GM19239 (cell line): ENCODE measurements around the gene SCART1.
"Not testable (repeated sequence)": the region's sequence is repeated elsewhere in the genome, so short reads cannot be mapped to it uniquely, and the experiment has no call there.

ENCODE experiments used
- DNase-seq: peaks from one replicate; pipeline ENCODE4 v3.0.0; 2011; ENCODE audit warnings: low spot score; ENCODE audit not compliant: insufficient read length
- FAIRE-seq: peaks from 2 replicates; lab custom pipeline; 2011; peaks lifted over from hg19 to GRCh38; lab: Jason Lieb, UNC

The SCART1 gene

DNA sequence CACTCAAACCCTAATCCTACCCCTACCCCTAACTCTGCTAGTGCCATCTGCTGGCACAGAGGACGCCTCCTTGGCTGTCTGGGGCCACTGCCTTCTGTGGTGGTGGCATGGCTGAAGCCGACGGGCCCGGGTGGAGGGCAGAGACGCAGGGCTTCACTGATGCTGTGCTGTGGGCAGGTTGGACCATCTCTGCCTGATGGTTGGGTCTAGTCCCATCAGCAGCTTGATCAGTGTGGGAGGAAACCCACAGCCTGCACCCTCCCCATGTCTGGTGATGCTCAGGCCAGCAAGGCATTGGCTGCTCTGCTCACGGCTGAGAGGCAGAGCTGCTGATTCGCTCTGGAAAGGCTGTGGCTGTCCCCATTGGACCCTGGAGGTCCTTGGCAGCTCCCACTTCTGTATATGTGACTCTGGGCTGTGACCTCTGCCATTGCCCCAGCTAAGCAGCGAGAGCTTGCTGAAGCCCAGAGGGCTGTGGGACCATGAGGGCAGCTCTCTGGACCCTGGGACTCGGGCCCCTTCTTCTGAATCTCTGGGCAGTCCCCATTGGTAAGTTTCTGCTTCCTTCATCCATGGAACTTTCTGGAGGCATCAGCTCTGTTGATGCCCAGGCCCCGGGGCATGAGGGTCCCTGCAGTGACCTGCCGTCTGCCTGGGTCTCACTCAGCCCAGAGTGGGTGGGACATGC, at the start of gene SCART1:
TSS of gene SCART1 (plus strand) at position 430 of the 688 bp plus-strand sequence. CDS start at position 483, 53 bp downstream.
- DNase-seq (no peak), FAIRE-seq (no peak)

- no peak for DNase-seq
- FAIRE-seq = peak; percentile 68
These were observed 48.5 kb upstream of the SCART1 start for GRCh38 chr10:133405272-133405671.

DNA sequence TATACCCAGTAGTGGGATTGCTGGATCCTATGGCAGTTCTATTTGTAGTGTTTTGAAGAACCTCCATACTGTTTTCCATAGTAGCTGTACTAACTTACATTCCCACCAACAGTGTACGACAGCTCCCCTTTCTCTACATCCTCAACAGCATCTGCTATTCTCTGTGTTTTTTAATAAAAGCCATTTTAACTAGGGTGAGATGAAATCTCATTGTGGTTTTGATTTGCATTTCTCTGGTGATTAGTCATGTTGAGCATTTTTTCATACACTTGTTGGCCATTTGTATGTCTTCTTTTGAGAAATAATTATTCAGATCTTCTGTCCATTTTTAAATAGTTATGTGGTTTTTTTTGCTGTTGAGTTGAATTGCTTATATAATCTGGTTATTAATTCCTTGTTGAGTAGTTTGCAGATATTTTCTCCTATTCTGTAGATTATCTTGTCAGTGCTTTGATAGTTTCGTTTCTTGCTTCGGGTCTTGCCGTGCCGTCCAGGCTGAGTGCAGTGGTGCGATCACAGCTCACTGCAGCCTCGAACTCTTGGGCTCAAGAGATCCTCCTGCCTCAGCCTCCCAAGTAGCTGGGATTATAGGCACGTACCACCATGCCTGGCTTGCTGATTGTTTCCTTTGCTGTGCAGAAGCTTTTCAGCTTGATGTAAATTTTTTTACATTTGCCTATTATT, 47.8 kb upstream of the SCART1 start:
- DNase-seq = no peak
- FAIRE-seq = peak; percentile 54

GRCh38 chr10:133411523-133412380, 42.0 kb upstream of the SCART1 start:
- FAIRE-seq = no peak
- DNase-seq = no peak

- DNase-seq (no peak), FAIRE-seq (no peak)
These were observed 41.4 kb upstream of the SCART1 start for GRCh38 chr10:133412381-133412711.

- not testable (repeated sequence) for FAIRE-seq, DNase-seq
These were observed 39.3 kb upstream of the SCART1 start for GRCh38 chr10:133414401-133414800.

DNA sequence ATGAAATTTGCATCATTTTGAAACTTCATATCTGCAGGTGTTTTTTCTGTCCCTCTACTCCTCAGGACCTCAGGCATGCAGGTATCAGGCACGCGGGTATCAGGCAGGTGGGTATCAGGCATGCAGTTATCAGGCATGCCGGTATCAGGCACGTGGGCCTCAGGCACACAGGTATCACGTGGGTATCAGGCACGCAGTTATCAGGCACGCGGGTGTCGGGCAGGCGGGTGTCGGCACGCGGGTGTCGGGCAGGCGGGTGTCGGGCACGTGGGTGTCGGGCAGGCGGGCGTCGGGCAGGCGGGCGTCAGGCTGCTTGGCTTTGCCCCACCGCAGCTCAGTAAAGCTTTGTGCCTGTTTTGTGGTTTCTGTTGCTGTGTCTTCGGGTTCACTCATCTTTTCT, 38.0 kb upstream of the SCART1 start:
- FAIRE-seq = no peak
- no peak for DNase-seq

- DNase-seq (no peak), FAIRE-seq (no peak)
These were observed 35.3 kb upstream of the SCART1 start for GRCh38 chr10:133418289-133418993.

DNA sequence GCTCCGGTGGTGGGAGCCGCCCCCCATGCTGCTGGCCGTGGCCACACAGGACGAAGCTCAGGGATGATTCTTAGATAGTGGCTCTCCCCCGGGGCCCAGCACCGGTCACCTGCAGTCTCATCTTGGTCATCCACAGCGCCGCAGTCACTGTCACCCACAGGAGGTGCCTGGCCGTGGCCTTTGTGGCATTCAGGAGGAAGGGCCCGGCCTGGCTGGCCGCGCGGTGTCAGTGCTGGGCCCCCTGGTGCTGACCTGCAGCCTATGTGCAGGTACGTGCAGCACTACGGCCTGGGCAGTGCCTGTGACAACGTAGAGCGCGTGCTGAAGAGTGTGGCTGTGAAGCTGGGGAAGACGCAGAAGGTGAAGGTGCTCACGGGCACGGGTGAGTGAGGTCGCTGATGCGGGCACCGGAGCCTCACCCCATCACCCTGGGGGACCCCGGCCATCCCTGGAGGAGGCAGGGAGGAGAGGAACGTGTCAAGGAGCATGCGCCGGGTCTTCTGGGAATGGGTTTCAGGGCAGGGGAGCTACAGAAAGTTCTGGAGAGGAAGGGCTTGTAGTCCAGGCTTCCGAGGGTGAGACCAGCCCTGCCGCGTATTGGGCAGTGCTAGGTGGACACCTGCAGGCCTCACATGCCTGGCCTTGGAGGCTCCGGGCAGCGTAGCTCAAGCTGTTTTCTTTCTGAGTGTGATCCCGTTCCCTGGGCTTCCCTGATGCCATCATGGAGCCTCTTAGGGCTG, 34.4 kb upstream of the SCART1 start:
- DNase-seq = peak; percentile 9
- no peak for FAIRE-seq

DNA sequence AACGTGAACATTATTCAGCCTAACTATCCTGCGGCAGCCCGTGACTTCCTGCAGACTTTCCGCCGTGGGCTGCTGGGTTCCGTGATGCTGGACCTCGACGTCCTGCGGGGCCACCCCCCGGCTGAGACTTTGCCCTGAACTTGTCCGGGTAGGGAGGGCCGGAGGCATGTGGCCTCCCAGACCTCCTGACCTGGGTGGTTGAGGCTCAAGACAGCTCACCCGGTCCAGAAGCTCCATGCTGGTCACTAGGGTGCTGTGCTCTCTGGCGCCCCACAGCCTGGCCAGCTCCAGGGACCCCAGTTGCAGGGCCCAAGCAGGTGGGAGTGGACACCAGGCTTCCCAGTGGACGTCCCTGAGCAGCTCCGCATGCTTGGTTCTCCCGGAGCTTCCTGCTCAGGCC, 33.7 kb upstream of the SCART1 start:
- FAIRE-seq = no peak
- DNase-seq = no peak

DNA sequence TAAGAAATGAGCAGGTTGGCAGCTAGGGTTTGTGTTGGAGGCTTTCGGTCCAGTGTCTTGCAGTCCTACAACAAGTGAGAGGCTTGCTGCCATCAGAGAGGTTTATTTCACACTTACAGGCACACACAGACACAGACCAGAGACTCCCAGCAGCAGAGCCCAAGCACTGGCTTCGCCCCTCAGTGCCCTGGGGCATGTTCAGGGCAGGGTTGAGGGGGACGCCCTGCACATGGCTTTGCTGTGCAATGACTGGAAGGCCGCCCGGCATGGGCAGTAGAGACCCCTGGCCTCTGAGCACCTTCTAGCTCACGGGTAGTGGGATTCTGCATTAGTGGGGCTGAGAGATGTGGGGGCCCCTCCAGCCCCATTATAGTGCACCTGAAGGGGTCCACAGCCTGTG, 33.2 kb upstream of the SCART1 start:
- DNase-seq (no peak), FAIRE-seq (no peak)

DNA sequence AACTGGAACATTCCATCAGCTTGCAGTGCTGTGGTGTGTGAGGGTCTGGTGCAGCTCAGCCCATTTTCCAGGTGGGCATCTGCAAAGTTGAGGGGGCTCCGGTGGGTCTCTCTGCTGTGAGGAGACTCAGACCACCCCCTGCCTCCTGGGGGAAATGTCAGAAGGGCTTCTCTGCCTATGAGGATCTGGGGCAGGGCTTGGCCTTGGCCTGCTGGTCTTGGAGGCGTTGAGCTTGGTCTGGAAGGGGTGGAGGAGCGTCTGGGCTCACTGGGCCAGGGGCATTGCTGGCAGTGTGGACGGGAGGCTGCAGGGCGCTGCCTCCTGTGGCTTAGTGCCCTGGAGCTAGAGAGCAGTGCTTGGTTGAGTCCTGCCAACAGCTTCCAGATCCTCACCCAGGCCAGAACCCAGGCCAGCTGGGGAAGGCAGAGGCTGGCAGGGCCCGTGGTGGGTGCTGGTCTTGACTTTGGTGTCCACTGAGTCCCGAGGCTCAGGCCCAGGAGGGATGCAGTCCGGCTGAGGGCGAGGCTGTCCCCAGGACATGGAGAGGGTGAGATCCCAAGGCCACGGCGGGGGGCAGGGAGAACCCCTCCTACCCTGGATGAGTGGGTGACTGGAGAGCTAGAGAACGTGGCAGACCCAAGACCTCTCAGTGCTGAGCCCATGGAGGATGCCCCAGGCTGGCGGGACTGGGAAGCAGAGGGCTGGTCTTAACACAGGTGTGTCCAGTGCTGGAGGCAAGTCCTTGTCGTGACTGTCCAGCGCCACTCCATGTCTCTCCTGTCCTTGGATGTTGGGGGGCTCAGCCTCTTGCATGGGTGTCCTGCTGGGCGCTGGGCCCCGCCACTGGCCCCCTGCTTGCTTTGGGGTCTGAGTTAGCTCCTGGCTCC, 32.2 kb upstream of the SCART1 start:
- FAIRE-seq = no peak
- peak; percentile 17 for DNase-seq

- DNase-seq (peak; percentile 14), FAIRE-seq (no peak)
These were observed 31.4 kb upstream of the SCART1 start for GRCh38 chr10:133422223-133422806.

DNA sequence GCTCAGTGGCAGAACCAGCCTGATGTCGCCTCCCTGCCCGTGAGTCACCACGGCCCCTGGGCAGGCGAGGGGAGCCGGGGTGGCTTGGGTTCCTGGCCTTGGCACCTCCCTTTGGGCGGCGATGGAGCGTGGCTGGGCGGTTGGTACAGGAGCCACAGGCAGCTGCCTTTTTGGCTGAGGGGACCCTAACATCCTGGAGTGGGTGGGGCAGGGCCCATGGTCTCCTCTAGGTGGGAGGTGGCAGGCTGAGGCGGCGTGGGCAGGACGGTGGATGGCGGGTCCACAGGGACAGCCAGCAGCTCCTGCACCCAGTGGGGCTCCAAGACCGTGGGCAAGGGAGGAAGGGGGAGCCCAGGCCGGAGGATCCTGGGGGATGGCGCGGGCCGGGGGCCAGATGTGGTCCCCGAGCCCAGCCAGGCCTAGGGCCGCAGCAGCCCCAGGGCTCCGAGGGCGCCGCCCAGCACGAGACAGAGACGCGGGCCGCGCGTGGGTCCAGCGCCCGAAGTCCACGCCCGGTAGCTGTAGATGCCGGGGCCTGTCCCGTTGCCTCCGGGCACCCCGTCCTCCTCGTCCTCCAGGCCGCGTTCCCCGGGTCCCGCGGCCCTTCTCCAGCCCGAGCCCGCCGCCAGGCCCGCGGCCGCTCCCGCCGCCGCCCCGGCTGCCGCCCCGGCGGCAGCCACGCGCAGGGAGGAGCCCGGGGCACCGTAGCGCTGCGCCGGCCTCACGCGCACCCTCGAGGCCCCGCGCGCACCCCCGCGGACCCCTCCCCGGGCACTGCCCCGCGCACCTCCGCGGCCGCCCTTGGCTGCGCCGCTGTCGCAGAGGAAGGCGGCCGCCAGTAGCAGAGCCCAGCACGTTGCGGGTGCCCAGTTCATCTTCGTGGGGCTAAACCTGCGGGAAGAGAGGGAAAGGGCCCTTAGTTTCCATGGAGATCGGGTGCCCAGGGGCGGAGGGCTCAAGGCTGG, 30.7 kb upstream of the SCART1 start:
- FAIRE-seq = no peak

GRCh38 chr10:133424102-133424501, 29.6 kb upstream of the SCART1 start:
- DNase-seq, FAIRE-seq: not testable (repeated sequence)

More for the DNA sequence above, 30.7 kb upstream of the SCART1 start:
- DNase-seq = peak; percentile 38

DNA sequence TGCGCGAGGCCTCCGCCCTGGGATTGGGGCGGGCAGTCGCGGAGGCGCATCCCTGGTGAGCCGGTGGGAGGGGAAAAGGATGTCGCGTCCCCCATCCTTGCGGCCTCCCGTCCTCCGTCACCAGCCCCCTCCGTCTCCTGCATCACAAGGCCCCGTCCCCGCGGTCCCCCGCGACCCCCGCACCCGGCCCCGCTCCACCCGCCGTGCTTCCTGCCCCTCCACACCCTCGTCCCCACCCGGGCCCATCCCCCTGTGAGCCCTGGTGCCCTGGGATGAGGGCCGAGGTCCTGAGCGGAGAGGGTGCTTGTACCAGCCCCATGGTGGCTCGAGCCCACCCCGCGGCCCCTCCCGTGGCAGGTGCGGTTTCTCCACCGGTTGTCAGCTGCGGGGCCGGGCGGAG, 29.1 kb upstream of the SCART1 start, which contains the start of gene SPRN:
TSS of gene SPRN (minus strand) at position 25 of the 400 bp plus-strand sequence. CDS start 944 bp downstream, outside the sequence.
- FAIRE-seq, DNase-seq: not testable (repeated sequence)

GRCh38 chr10:133429571-133429970, 24.2 kb upstream of the SCART1 start:
- not testable (repeated sequence) for FAIRE-seq, DNase-seq
